Measurements from ENCODE around the gene ZNF606. TPM values are rescaled to one million over a fixed set of nuclear protein-coding genes. Genes with fewer than 3 reads are reported as not detected.

Gene ZNF606
- polyA plus RNA-seq, 3 donors, result 29.1 to 33.5 (median 31.7) TPM

GRCh38 chr19:57949296-57949695 lies 53.3 kb downstream of the ZNF606 start:
- no peak for DNase-seq (ENCODE audit: extremely low read depth in 1 of 11, low read depth in 9 of 11, low spot score in 4 of 11)

GRCh38 chr19:57947419-57948134 lies 55.0 kb downstream of the ZNF606 start, which contains the start of gene ZNF256:
Gene ZNF256, minus strand, starts transcription at chr19:57947706. Its CDS starts 232 bp downstream, at chr19:57947474.
- DNase-seq (ENCODE audit: extremely low read depth in 1 of 11, low read depth in 9 of 11, low spot score in 4 of 11), result peak; percentile 89 to 97 (median 93)

GRCh38 chr19:57947088-57947418 lies 55.6 kb downstream of the ZNF606 start:
- no peak for DNase-seq (ENCODE audit: extremely low read depth in 1 of 11, low read depth in 9 of 11, low spot score in 4 of 11)

GRCh38 chr19:57946316-57946715 lies 56.3 kb downstream of the ZNF606 start:
- DNase-seq (ENCODE audit: extremely low read depth in 1 of 11, low read depth in 9 of 11, low spot score in 4 of 11), result no peak

GRCh38 chr19:57941593-57941992 lies 61.0 kb downstream of the ZNF606 start:
- DNase-seq (ENCODE audit: extremely low read depth in 1 of 11, low read depth in 9 of 11, low spot score in 4 of 11), result no peak

- no peak for DNase-seq (ENCODE audit: extremely low read depth in 1 of 11, low read depth in 9 of 11, low spot score in 4 of 11)
Measured at GRCh38 chr19:57935731-57936130, 66.9 kb downstream of the ZNF606 start.

GRCh38 chr19:57934820-57935665 lies 67.6 kb downstream of the ZNF606 start, which contains the start of gene ZNF418:
Gene ZNF418, minus strand, starts transcription at chr19:57935402. Its CDS starts 1,580 bp downstream, at chr19:57933822.
- DNase-seq (ENCODE audit: extremely low read depth in 1 of 11, low read depth in 9 of 11, low spot score in 4 of 11), result peak; percentile 62 to 90 (median 77)

- no peak for DNase-seq (ENCODE audit: extremely low read depth in 1 of 11, low read depth in 9 of 11, low spot score in 4 of 11)
Measured at GRCh38 chr19:57927587-57927986, 75.0 kb downstream of the ZNF606 start.

Other genes with a start within 250 kb of the ZNF606 start
- gene ZNF586, start 233.1 kb downstream of the ZNF606 start, polyA plus RNA-seq (ENCODE audit: insufficient read length in 3 of 3), result 10 to 100 TPM; 21.2 to 29.9 (median 23.7) TPM
- gene ZNF552, start 187.9 kb downstream of the ZNF606 start, polyA plus RNA-seq (ENCODE audit: insufficient read length in 3 of 3), result 10 to 100 TPM; 14.2 to 26.2 (median 19.2) TPM
- gene ZNF587B, start 172.5 kb downstream of the ZNF606 start, polyA plus RNA-seq (ENCODE audit: insufficient read length in 3 of 3), result 10 to 100 TPM; 14.2 to 18.6 (median 17.5) TPM
- gene ZNF587, start 153.0 kb downstream of the ZNF606 start, polyA plus RNA-seq (ENCODE audit: insufficient read length in 3 of 3), result 10 to 100 TPM; 24.8 to 49.0 (median 27.3) TPM
- gene ZNF814, start 113.8 kb downstream of the ZNF606 start, polyA plus RNA-seq (ENCODE audit: insufficient read length in 3 of 3), result 10 to 100 TPM; 56.1 to 83.8 (median 59.8) TPM
- gene ZNF417, start 86.2 kb downstream of the ZNF606 start, polyA plus RNA-seq (ENCODE audit: insufficient read length in 3 of 3), result 10 to 100 TPM; 20.6 to 31.7 (median 29.6) TPM
- 10 to 100 TPM; 21.9 to 32.8 (median 25.7) TPM for gene ZNF418, start 67.4 kb downstream of the ZNF606 start, polyA plus RNA-seq (ENCODE audit: insufficient read length in 3 of 3)
- 1 to 10 TPM; 8.9 to 10.0 (median 9.6) TPM for gene ZNF256, start 55.1 kb downstream of the ZNF606 start, polyA plus RNA-seq (ENCODE audit: insufficient read length in 3 of 3)
- gene C19orf18, start 28.3 kb downstream of the ZNF606 start, polyA plus RNA-seq (ENCODE audit: insufficient read length in 3 of 3), result 1 to 10 TPM; 1.4 to 3.1 (median 1.7) TPM
- 1 to 10 TPM; 2.9 to 7.3 (median 4.8) TPM for gene ZSCAN1, start 31.2 kb upstream of the ZNF606 start, polyA plus RNA-seq (ENCODE audit: insufficient read length in 3 of 3)
- 10 to 100 TPM; 21.8 to 30.3 (median 21.8) TPM for gene ZNF135, start 56.5 kb upstream of the ZNF606 start, polyA plus RNA-seq (ENCODE audit: insufficient read length in 3 of 3)
- 100 to 1,000 TPM in 1 of 3 donors, 10 to 100 TPM in 2; 79.0 to 116 (median 98.4) TPM for gene ZSCAN18, start 95.4 kb upstream of the ZNF606 start, polyA plus RNA-seq (ENCODE audit: insufficient read length in 3 of 3)
- gene ZNF329, start 148.0 kb upstream of the ZNF606 start, polyA plus RNA-seq (ENCODE audit: insufficient read length in 3 of 3), result 10 to 100 TPM; 21.5 to 26.0 (median 23.7) TPM
- gene ZNF274, start 180.2 kb upstream of the ZNF606 start, polyA plus RNA-seq (ENCODE audit: insufficient read length in 3 of 3), result 10 to 100 TPM; 18.2 to 27.0 (median 19.7) TPM
- gene ZNF544, start 226.1 kb upstream of the ZNF606 start, polyA plus RNA-seq (ENCODE audit: insufficient read length in 3 of 3), result 10 to 100 TPM; 36.9 to 45.9 (median 38.1) TPM

All from renal cortex interstitium (tissue), 11 donors.